Neural progenitor cell (in vitro differentiated cells): ENCODE data around the gene SMPD4.
"Not testable (repeated sequence)": the region's sequence is repeated elsewhere in the genome, so short reads cannot be mapped to it uniquely, and the experiment has no call there.

Source experiments
- CTCF ChIP-seq: fragments of 200-600 bp; sonication (generic); IDR thresholded peaks from 2 replicates; pipeline ENCODE4 v1.5.1; 2017; ENCODE audit warnings: antibody characterized with exemption, mild to moderate bottlenecking
- EZH2 ChIP-seq: fragments of 200-600 bp; sonication (generic); IDR thresholded peaks from 2 replicates; pipeline ENCODE4 v1.6.1; 2017; ENCODE audit warnings: antibody characterized with exemption, mild to moderate bottlenecking, moderate library complexity

- TF ChIP-seq CTCF, EZH2: not testable (repeated sequence)
Measured at GRCh38 chr2:130222523-130222922, 41.1 kb upstream of the SMPD4 start.
